Renal cortex interstitium (tissue), 11 donors: ENCODE measurements around the gene ZNF397. TPM values are rescaled to one million over a fixed set of nuclear protein-coding genes. Genes with fewer than 3 reads are reported as not detected.
A peak's percentile ranks its signal among the peaks of the same experiment; 100 is the strongest.

Experiments
- DNase-seq, 11 donors: peaks; one replicate each; pipeline ENCODE4 v3.0.0-alpha.2; 2013; ENCODE audit warnings: low read depth in 9 of 11, low spot score in 4 of 11; ENCODE audit errors: extremely low read depth in 1 of 11
- polyA plus RNA-seq, 3 donors: library from polyadenylated mRNA; unstranded; fragments of 120-200 nt; gene quantifications; one replicate each; pipeline ENCODE4 v1.2.1, GENCODE V29; 2013; ENCODE audit not compliant: insufficient read length in 3 of 3

Gene ZNF397
- polyA plus RNA-seq, 3 donors, result 48.0 to 77.9 (median 56.6) TPM

GRCh38 chr18:35236571-35237363 is 4.1 kb upstream of the ZNF397 start:
- no peak for DNase-seq

GRCh38 chr18:35239314-35239713 is 1.5 kb upstream of the ZNF397 start:
- DNase-seq, result no peak

- peak in 8 of 11 donors; percentile 8 to 42 (median 14) for DNase-seq
Measured at GRCh38 chr18:35241448-35241804, 592 bp downstream of the ZNF397 start.

GRCh38 chr18:35242426-35242825 is 1.6 kb downstream of the ZNF397 start:
- no peak for DNase-seq

- no peak for DNase-seq
Measured at GRCh38 chr18:35244671-35245070, 3.8 kb downstream of the ZNF397 start.

GRCh38 chr18:35245719-35246317 is 5.0 kb downstream of the ZNF397 start:
- no peak for DNase-seq

- DNase-seq, result no peak
Measured at GRCh38 chr18:35246831-35247230, 6.0 kb downstream of the ZNF397 start.

- DNase-seq, result no peak
Measured at GRCh38 chr18:35247412-35248249, 6.8 kb downstream of the ZNF397 start.

- DNase-seq, result no peak
Measured at GRCh38 chr18:35248429-35248828, 7.6 kb downstream of the ZNF397 start.

GRCh38 chr18:35252466-35252865 is 11.6 kb downstream of the ZNF397 start:
- DNase-seq, result no peak

- no peak for DNase-seq
Measured at GRCh38 chr18:35253655-35254287, 12.9 kb downstream of the ZNF397 start.

GRCh38 chr18:35256947-35257346 is 16.1 kb downstream of the ZNF397 start:
- no peak for DNase-seq

GRCh38 chr18:35264409-35264808 is 23.6 kb downstream of the ZNF397 start:
- no peak for DNase-seq

GRCh38 chr18:35267161-35267651 is 26.4 kb downstream of the ZNF397 start:
- DNase-seq, result peak; percentile 57 to 85 (median 74)

GRCh38 chr18:35267809-35268208 is 27.0 kb downstream of the ZNF397 start:
- DNase-seq, result peak in 4 of 11 donors; percentile 2 to 15 (median 8)

GRCh38 chr18:35268821-35269220 is 28.0 kb downstream of the ZNF397 start:
- no peak for DNase-seq

GRCh38 chr18:35271656-35272055 is 30.8 kb downstream of the ZNF397 start:
- no peak for DNase-seq

GRCh38 chr18:35276267-35276666 is 35.4 kb downstream of the ZNF397 start:
- DNase-seq, result no peak

- no peak for DNase-seq
Measured at GRCh38 chr18:35277633-35278032, 36.8 kb downstream of the ZNF397 start.
